GM12864 (cell line): ENCODE results near the gene COQ8B.

Source experiments
- DNase-seq: peaks from one replicate; pipeline ENCODE4 v3.0.0-alpha.2; 2011; ENCODE audit warnings: low read depth
- H3K4me3 ChIP-seq: 2 replicates; pipeline ENCODE4 v1.5.1; 2011; ENCODE audit warnings: mild to moderate bottlenecking, low read depth, low read length, control low read depth
- CTCF ChIP-seq: IDR thresholded peaks from 2 replicates; pipeline ENCODE4 v1.5.1; 2011; ENCODE audit warnings: low read depth, mild to moderate bottlenecking, moderate library complexity, low read length, control low read depth, inconsistent platforms; ENCODE audit errors: missing control alignments

The COQ8B gene

GRCh38 chr19:40687525-40688016, 29.1 kb downstream of the COQ8B start:
- TF ChIP-seq CTCF: no peak
- peak; percentile 62 for DNase-seq

DNA sequence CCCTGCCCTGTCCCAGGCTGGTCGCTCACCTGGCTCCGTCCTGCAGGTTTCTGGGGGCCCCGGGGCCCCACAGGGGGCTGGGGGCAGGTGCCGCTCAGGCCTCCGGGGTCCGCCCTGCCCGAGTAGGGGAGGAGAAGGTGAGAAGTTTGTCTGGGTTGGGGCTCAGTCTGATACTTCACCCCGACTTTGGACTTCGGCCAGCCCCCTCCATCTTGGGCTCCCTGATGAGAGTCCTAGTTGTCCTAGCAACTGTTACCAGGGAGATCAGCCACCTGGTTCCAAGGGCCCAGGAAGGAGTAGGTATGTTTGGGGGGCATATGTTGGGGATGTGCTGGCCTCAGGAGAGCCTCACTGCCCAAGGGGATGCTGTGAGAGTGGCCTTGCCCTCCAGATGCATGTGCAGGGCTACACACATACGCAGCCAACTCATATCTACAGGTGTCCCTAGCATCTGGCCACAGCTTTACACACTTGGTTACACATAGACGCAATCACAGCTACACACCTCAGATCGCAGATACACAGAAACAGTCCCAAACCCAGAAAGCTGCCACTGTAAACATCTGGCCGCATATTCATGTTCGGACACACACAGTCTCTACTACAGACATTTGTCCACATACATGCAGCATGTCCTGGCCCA, 29.7 kb downstream of the COQ8B start:
- H3K4me3 ChIP-seq: no peak overlapping the region
- no peak for TF ChIP-seq CTCF
- DNase-seq: no peak

More at GRCh38 chr19:40687525-40688016, 29.1 kb downstream of the COQ8B start:
- H3K4me3 ChIP-seq: no peak overlapping the region

GRCh38 chr19:40685563-40685962, 31.1 kb downstream of the COQ8B start:
- no peak for DNase-seq
- no peak for TF ChIP-seq CTCF
- H3K4me3 ChIP-seq: no peak overlapping the region

DNA sequence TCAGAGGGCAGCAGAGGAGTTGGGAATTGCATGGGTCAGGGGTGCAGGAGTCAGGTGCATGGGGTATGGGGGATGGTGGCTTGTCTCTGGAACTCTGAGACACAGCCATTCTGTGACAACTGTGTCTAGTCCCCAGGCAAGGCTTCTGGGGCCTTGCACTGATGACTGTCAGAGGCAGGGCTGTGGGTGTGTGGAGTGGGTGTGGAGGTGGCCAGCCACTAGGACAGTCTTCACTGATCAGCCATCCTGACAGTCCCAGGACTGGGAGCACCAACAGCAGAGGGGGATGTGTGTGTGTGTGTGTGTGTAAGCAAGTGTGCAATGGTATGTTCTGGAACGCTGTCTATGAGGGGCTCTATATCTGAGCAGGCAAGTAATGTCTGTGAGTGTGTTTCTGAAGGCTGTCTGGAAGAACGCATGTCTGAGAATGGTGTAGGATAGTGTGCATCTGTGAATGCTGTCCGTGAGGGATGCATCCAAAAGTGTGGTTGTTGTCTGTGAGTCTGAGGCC, 31.6 kb downstream of the COQ8B start:
- no peak overlapping the region for H3K4me3 ChIP-seq
- no peak for TF ChIP-seq CTCF
- DNase-seq: no peak

DNA sequence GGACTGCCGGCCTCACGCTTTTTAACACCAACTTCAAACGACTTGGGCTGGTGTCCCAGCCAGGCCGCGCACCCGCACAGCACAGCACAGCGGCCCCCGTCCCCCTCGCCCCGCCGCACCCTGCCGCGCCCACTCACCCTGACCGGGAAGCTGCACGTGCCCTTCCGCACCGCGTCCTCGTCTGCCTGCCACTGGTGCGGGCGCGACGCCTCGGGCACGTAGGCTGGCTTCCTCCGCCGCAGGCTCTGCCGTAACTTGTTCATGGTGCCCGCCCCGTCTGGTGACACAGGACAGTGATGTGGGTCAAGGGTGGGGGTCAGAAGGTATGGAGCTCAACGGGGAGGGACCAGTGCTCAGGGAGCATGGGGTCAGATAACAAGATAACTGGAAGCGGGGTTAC, 32.4 kb downstream of the COQ8B start:
- no peak for TF ChIP-seq CTCF
- DNase-seq: no peak
- no peak overlapping the region for H3K4me3 ChIP-seq

GRCh38 chr19:40683437-40683836, 33.2 kb downstream of the COQ8B start:
- H3K4me3 ChIP-seq: no peak overlapping the region
- DNase-seq: no peak
- no peak for TF ChIP-seq CTCF
